Activated naive CD4-positive, alpha-beta T cell (primary cell): ENCODE measurements around the gene CPLX1.
"Not testable (repeated sequence)": the region's sequence is repeated elsewhere in the genome, so short reads cannot be mapped to it uniquely, and the experiment has no call there.

Experiments used
- DNase-seq, 4 experiments: peaks; one replicate each; lab custom pipeline; 2025; lab: John Stamatoyannopoulos, UW

CPLX1 gene

DNA sequence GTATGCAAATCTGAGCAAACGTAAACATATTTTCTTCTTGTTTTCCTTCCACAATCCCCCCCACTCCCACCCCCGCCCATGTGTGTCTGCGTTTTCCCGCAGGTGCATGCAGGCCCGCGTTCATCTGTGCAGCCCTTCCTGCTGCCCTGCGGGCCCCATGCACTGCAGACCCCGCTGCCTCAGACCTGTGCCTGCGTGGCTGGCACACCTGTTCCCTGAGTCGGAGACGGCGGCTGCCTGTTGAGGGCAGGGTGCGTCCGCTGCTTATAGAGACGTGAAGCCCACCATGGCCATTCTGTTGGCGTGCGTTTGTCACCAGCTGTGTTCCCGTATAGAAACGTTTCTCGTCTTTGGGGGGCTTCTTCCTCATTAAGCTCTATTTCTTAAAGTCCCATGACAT is 68.8 kb downstream of the CPLX1 start:
- DNase-seq, result no peak

DNA sequence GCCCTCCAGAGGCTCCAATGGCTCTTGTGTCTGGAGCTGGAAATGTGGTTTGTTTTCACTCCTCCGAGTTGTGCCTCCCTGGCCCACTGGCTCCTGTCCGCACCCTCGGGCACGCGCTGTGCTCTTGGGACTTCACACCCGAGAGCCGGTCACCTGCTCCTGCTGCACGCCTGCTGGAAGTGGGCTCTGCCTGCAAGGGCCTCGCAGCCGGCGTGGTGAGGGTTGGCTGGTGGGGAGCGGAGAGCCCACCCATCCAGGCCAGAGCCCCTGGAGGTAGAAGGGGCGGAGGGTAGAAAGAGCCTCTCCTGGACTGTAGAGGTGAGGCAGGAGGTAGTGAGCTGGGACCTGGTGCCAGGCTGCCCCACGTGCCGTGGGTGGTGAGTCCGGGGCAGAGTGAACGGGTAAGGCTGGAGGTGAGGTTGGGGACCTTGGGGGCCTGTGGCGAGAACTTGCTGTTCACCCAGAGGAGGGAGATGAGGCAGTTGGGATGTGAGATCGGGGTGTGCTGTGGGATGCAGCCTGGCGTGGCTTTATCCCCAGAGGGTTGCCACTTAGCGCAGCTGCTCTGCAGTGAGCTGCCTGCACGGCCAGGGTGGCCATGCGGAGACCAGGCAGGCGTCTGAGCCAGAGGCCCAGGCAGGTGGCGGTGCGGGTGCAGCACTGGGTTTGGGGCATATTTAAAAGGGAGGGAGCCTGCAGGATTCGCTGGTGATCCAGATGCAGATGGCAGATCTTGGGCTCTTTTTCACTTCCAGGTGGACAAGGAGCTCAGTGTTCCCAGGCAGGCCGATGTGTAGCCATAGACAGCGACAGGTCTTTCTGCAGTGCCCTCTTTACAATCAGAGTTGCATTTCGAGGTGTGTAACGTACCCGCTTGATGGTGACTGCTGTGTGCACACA is 71.5 kb downstream of the CPLX1 start:
- DNase-seq, result no peak

DNA sequence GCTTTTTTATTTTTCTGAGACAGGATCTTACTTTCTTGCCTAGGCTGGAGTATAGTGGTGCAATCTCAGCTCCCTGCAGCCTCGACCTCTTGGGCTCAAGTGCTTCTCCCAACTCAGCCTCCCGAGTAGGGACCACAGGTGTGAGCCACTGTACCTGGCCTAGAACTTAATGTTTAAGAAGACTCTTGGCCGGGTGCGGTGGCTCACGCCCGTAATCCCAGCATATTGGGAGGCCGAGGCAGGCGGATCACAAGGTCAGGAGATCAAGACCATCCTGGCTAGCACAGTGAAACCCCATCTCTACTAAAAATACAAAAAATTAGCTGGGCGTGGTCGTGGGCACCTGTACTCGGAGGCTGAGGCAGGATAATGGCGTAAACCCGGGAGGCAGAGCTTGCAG is 72.7 kb downstream of the CPLX1 start:
- not testable (repeated sequence) for DNase-seq

- DNase-seq, result no peak
These were observed 73.6 kb downstream of the CPLX1 start for GRCh38 chr4:752196-752861.

GRCh38 chr4:751676-752075 is 74.3 kb downstream of the CPLX1 start:
- no peak for DNase-seq

GRCh38 chr4:749698-750666 is 75.9 kb downstream of the CPLX1 start:
- DNase-seq, result no peak

DNA sequence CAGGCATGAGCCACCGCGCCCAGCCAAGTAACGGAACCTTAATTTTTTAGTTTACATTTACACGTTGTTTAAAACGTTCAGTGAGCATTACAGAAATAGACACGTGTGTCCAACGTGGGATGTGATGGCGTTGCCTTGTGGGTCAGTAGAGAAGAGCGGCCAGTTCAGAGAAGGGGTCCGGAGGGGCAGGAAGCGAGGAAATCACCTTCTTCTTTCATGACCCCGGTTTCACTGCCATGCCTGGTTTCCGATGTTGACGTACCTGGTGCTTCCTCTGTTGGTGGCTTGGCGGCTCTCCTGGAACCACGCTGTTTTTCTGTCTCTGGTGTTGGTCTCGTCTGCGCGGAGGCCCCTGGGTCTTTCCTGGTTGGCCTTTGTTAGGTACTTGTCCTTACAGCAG is 77.5 kb downstream of the CPLX1 start:
- no peak for DNase-seq

DNA sequence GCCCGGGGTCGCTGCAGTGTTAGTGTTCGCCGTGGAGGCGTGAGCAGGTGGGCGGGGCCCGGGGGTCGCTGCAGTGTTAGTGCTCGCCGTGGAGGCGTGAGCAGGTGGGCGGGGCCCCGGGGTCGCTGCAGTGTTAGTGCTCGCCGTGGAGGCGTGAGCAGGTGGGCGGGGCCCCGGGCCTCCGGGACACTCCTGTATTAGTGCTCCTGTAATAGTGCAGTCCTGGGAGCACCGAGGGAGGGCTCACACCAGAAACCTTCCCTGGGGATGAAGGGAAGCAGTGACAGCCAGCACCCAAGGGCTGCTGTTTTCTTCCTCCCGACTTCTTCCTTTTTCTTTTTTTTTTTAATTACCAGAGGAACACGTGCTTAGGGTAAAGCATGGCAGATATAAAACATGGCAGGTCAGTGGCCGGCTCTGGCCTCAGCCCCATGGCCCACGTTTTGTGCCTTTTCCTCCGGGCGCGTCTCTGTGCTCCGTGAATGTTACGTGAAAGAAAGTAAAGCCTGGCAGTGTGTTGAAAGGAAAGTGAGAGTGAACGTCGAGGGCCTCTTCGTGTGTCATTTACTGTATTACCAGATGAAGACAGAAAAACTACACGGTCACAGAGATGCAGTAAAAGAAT is 78.3 kb downstream of the CPLX1 start:
- DNase-seq, result no peak

DNA sequence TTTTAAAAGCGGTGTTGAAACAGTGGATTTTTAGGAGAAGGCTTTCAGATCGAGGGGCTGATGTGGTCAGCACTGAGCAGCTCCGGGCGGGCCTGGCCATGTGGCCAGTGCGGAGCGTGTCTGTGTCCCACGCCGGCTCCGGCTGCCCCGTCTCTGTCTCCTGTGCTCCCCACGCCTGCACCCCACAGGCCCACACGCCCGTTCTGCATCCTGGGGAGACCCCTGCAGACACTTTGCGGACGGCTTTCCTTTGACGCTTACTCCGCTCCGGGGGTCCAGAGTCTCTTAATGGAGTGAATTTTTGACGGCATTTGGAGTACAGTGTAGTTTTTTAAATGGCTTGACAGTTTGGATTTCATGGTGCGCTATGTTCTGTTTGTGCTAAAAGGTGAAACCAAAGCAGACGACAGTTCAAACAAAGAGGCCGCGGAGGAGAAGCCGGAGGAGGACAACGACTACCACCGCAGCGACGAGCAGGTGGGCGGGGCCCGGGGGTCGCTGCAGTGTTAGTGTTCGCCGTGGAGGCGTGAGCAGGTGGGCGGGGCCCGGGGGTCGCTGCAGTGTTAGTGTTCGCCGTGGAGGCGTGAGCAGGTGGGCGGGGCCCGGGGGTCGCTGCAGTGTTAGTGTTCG is 81.6 kb downstream of the CPLX1 start:
- DNase-seq, result no peak

DNA sequence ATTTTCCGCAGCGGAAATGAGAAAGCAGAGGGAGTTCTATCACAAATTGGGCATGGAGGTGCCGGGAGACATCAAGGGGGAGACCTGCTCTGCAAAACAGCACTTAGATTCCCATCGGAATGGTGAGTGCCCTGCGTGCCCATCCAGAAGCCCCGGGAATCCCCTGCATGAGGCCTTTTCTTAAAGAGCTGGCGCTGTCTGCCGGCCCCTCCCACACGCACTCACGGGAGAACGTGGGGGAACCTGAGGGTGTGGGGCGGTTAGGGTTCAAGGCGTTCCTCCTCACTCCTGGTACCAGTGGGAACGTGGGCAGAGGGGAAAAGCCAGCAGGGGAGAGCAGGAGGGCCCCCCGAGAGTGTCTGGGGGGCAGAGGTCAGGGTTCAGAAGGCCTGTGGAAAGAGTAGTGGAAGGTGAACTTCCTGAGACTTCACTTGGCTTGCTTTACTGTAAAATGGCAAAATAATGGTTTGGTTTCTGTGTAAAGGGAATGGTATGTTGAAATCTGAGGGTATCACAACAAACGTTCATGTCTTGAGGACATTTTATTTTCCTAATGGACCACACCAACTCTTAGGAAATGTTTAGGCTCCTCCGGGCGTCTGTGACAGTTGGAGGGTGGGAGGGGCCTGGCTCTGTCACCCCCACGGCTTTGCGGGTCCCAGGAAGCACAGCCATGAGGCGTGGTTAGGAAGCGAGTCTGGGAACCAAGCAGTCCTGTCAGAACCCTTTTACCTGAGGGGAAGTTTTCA is 82.3 kb downstream of the CPLX1 start:
- DNase-seq, result no peak

- peak; percentile 46 to 70 (median 66) for DNase-seq
These were observed 83.1 kb downstream of the CPLX1 start for GRCh38 chr4:742742-743311.

- DNase-seq, result no peak
These were observed 83.7 kb downstream of the CPLX1 start for GRCh38 chr4:742096-742741.

GRCh38 chr4:740656-741282 is 85.2 kb downstream of the CPLX1 start:
- no peak for DNase-seq

DNA sequence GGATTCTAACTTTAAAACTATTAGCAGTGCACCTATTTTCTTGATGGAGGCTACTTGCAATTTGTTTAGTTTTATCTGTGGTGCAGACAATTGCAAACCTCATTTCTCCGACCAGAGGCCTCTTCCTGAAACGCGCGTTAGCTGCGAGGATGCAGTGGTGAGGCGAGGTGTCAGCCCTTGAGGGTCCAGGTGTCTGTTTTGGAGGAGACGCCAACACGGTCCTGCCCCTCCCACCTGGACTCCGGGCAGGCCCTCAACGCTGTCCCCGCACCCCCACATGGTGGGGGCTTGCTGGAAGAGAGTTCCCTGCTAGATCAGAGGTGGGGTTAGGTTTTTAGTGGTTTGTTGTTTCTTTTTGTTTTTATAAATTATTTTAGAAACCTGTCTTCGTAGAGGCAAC is 85.9 kb downstream of the CPLX1 start:
- DNase-seq, result no peak

DNA sequence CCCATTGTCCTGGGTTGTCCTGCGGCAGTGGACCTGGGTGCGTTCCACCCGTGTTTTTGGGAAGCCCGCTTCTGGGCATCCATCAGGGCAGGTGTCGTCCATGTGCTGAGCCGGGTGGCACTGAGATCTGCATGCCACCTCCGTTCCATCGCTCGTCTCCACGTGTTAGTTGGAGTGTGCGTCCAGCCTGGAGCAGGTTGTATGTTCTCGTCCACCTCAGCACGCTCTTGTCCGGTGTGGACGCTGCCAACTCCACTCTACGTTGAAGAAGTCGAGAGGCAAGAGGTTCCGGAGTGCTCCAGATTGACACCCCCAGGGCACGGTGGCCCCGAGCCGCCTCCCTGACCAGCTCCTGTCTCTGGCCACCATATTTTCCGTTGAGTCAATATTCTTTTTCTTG is 86.4 kb downstream of the CPLX1 start:
- no peak for DNase-seq

- no peak for DNase-seq
These were observed 87.1 kb downstream of the CPLX1 start for GRCh38 chr4:738781-739280.

DNA sequence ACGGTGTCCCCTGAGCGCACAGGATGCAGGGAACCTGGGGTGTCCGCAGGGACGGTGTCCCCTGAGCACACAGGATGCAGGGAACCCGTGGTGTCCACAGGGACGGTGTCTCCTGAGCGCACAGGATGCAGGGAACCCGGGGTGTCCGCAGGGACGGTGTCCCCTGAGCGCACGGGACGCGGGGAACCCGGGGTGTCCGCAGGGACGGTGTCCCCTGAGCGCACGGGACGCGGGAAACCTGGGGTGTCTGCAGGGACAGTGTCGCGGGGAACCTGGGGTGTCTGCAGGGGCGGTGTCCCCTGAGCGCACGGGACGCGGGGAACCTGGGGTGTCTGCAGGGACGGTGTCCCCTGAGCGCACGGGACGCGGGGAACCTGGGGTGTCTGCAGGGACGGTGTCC is 89.4 kb downstream of the CPLX1 start:
- not testable (repeated sequence) for DNase-seq

DNA sequence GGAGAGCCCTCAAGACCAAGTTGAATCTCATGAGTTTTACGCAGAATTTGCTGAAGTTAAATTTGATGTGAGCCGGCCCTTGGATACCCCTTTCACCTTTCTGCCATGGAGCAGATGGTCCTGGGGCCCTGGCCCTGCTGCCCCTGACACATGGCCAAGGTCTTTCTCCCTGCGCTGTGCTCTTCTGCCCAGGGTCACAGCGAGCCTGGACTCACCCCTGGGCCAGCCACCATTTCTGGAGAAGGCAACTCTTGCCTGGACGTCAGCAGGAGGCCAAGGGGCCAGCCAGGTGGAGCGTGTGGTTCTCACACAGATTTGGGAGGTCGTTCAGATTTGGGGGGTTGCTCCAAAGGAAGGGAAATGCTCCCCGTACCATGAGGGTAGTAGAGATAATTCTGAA is 90.3 kb downstream of the CPLX1 start:
- DNase-seq, result no peak
